Glutamatergic neuron (in vitro differentiated cells): ENCODE data around the gene TMEM213. TPM values are rescaled to one million over a fixed set of nuclear protein-coding genes. Genes with fewer than 3 reads are reported as not detected.

Experiments
- DNase-seq: peaks from one replicate; pipeline ENCODE4 v3.0.0; 2022
- H3K27ac Mint-ChIP-seq: one replicate; pipeline ENCODE4 v1.8.0; 2020; ENCODE audit warnings: mild to moderate bottlenecking, mixed read lengths, inconsistent platforms; ENCODE audit not compliant: unreplicated experiment
- H3K27me3 Mint-ChIP-seq: one replicate; pipeline ENCODE4 v1.8.0; 2020; ENCODE audit warnings: mild to moderate bottlenecking, moderate library complexity, mixed read lengths, inconsistent platforms; ENCODE audit not compliant: unreplicated experiment
- H3K36me3 Mint-ChIP-seq: one replicate; pipeline ENCODE4 v1.8.0; 2020; ENCODE audit warnings: mild to moderate bottlenecking, mixed read lengths, inconsistent platforms; ENCODE audit not compliant: unreplicated experiment
- H3K4me1 Mint-ChIP-seq: one replicate; pipeline ENCODE4 v1.8.0; 2020; ENCODE audit warnings: mild to moderate bottlenecking, low read depth, mixed read lengths, inconsistent platforms; ENCODE audit not compliant: unreplicated experiment
- H3K4me3 Mint-ChIP-seq: one replicate; pipeline ENCODE4 v1.8.0; 2020; ENCODE audit warnings: mild to moderate bottlenecking, mixed read lengths, inconsistent platforms; ENCODE audit not compliant: unreplicated experiment
- H3K9me3 Mint-ChIP-seq: one replicate; pipeline ENCODE4 v1.8.0; 2020; ENCODE audit warnings: mild to moderate bottlenecking, moderate library complexity, mixed read lengths, inconsistent platforms; ENCODE audit not compliant: unreplicated experiment
- CTCF ChIP-seq: fragments of 200-600 bp; sonication (generic); IDR thresholded peaks from one replicate; pipeline ENCODE4 v1.5.0; 2021; ENCODE audit not compliant: partially characterized antibody, unreplicated experiment
- total RNA-seq: library from RNA; stranded (reverse); fragmentation: NEBNext Ultra II Directional; extraction: Animal tissue kit (Norgen Biotek cat#: 25700); gene quantifications from one replicate; pipeline ENCODE4 v1.2.1, GENCODE V29; 2021; ENCODE audit not compliant: unreplicated experiment

The TMEM213 gene
- total RNA-seq, 1 donor from 2014 or later, result not detected

- Mint-ChIP-seq H3K27me3 (no peaks in the 10 kb centered on the region), H3K4me3 (no peak overlapping the region), H3K9me3 (peaks cover 1% of the 10 kb centered on the region), H3K27ac (no peak overlapping the region), H3K36me3 (peaks cover 7% of the 10 kb centered on the region), H3K4me1 (peaks cover 6% of the 10 kb centered on the region)
- no peak for DNase-seq
- no peak for TF ChIP-seq CTCF
Observed at GRCh38 chr7:138881579-138882188, 83.9 kb downstream of the TMEM213 start.

GRCh38 chr7:138882249-138882648 is 84.5 kb downstream of the TMEM213 start:
- Mint-ChIP-seq H3K4me3 (no peak overlapping the region), H3K27me3 (no peaks in the 10 kb centered on the region), H3K4me1 (peaks cover 7% of the 10 kb centered on the region), H3K36me3 (peaks cover 7% of the 10 kb centered on the region), H3K27ac (no peak overlapping the region), H3K9me3 (peaks cover 1% of the 10 kb centered on the region)
- no peak for TF ChIP-seq CTCF
- DNase-seq, result no peak

GRCh38 chr7:138885383-138886147 is 87.8 kb downstream of the TMEM213 start:
- no peak for DNase-seq
- Mint-ChIP-seq H3K4me3 (no peak overlapping the region), H3K27me3 (no peaks in the 10 kb centered on the region), H3K4me1 (peaks cover 36% of the 10 kb centered on the region), H3K27ac (no peak overlapping the region), H3K36me3 (peaks cover 7% of the 10 kb centered on the region), H3K9me3 (peaks cover 9% of the 10 kb centered on the region)
- no peak for TF ChIP-seq CTCF

GRCh38 chr7:138886501-138886917 is 88.7 kb downstream of the TMEM213 start:
- Mint-ChIP-seq H3K4me3 (no peak overlapping the region), H3K27me3 (peaks cover 2% of the 10 kb centered on the region), H3K36me3 (peaks cover 7% of the 10 kb centered on the region), H3K9me3 (peaks cover 13% of the 10 kb centered on the region), H3K4me1 (peaks cover 43% of the 10 kb centered on the region), H3K27ac (peak overlapping the region; percentile 75)
- no peak for DNase-seq
- TF ChIP-seq CTCF, result peak; percentile 78
